Measurements from ENCODE around the gene ZG16B.

ZG16B gene

DNA sequence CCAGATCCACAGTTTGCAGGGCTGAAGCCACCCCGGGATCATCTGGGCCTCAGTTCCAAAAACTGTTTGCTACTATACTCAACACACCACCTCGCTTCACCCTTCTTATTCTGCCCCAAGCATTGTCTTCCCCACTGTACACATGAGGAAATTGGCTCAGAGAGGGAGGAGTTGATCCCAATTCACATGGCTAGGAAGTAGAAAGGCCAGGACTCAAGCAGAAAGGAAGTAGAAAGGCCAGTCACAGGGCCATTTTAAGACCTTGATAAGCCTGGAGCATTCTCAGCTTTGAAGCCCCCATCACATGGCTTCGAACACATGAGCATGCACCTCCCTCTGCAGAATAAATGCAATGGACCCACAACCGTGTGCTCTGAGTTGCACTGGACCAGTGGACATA is 35.5 kb downstream of the ZG16B start:
- H3K4me3 ChIP-seq (ENCODE audit: low read depth, low read length) = no peak overlapping the region

- H3K4me3 ChIP-seq (ENCODE audit: low read depth, low read length) = no peak overlapping the region
These were observed 36.3 kb downstream of the ZG16B start for GRCh38 chr16:2866431-2866830.

DNA sequence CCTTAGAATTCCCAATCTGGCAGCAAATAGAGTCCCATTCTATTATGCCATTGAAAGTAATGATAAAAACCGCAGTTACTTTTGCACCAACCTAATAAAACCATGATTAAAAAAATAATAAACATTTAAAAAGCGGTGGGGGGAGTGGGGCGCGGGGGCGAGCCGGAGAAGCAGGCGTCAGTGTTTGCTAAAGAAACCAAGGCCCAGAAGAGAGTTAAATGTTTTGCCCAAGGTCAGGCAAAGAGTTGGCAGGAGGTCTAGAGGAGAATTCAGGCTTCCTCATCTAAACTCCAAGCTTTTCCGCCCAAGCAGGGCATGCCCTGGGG is 37.5 kb downstream of the ZG16B start:
- H3K4me3 ChIP-seq (ENCODE audit: low read depth, low read length) = peak overlapping the region; percentile 74

GRCh38 chr16:2867987-2868789 is 38.1 kb downstream of the ZG16B start:
- peak overlapping the region; percentile 74 for H3K4me3 ChIP-seq (ENCODE audit: low read depth, low read length)

- no peak overlapping the region for H3K4me3 ChIP-seq (ENCODE audit: low read depth, low read length)
These were observed 41.8 kb downstream of the ZG16B start for GRCh38 chr16:2871926-2872325.

GRCh38 chr16:2874032-2874911 is 44.2 kb downstream of the ZG16B start:
- H3K4me3 ChIP-seq (ENCODE audit: low read depth, low read length) = no peak overlapping the region

DNA sequence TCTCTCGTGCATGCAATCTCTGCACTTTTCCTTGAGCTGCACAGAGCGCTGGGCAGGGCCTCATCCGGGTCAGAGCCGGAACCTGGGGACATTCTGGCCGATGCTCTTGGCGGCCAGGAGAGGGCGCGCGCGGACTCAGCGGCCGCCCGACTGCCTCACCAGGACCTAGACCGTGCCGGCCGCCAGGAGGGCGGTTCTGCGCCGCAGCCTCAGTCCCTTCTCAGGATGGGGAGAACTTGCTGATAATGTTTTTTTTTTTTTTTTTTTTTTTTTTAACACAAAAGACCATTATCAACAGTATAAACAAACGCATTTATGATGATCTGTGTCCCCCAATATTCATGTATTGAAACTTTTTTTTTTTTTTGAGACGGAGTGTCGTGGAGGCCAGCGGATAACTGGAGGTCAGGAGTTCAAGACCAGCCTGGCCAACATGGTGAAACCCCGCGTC is 44.8 kb downstream of the ZG16B start:
- H3K4me3 ChIP-seq (ENCODE audit: low read depth, low read length) = no peak overlapping the region

- H3K4me3 ChIP-seq (ENCODE audit: low read depth, low read length) = no peak overlapping the region
These were observed 49.9 kb downstream of the ZG16B start for GRCh38 chr16:2879854-2880508.
